Osteocyte (in vitro differentiated cells): ENCODE measurements around the gene WIZ. TPM values are rescaled to one million over a fixed set of nuclear protein-coding genes. Genes with fewer than 3 reads are reported as not detected.

Experiments used
- DNase-seq: peaks from one replicate; pipeline ENCODE4 v3.0.0; 2021; ENCODE audit warnings: mixed read lengths; ENCODE audit not compliant: unreplicated experiment; ENCODE audit errors: extremely low spot score
- H3K27ac Mint-ChIP-seq: one replicate; pipeline ENCODE4 v1.8.0; 2021; ENCODE audit warnings: mild to moderate bottlenecking, mixed read lengths; ENCODE audit not compliant: unreplicated experiment
- H3K27me3 Mint-ChIP-seq: one replicate; pipeline ENCODE4 v1.8.0; 2021; ENCODE audit warnings: mixed read lengths; ENCODE audit not compliant: unreplicated experiment
- H3K36me3 Mint-ChIP-seq: one replicate; pipeline ENCODE4 v1.8.0; 2021; ENCODE audit warnings: mixed read lengths; ENCODE audit not compliant: unreplicated experiment
- H3K4me1 Mint-ChIP-seq: one replicate; pipeline ENCODE4 v1.8.0; 2021; ENCODE audit warnings: mixed read lengths; ENCODE audit not compliant: unreplicated experiment
- H3K4me3 Mint-ChIP-seq: one replicate; pipeline ENCODE4 v1.8.0; 2021; ENCODE audit warnings: mild to moderate bottlenecking, moderate library complexity, mixed read lengths; ENCODE audit not compliant: unreplicated experiment
- H3K9me3 Mint-ChIP-seq: one replicate; pipeline ENCODE4 v1.8.0; 2021; ENCODE audit warnings: mixed read lengths; ENCODE audit not compliant: unreplicated experiment
- CTCF ChIP-seq: fragments of 200-600 bp; sonication (generic); IDR thresholded peaks from 2 replicates; pipeline ENCODE4 v1.5.0; 2021; ENCODE audit warnings: antibody characterized with exemption, mild to moderate bottlenecking, moderate library complexity
- total RNA-seq: library from RNA; stranded (reverse); gene quantifications from 2 replicates; pipeline ENCODE4 v1.2.1, GENCODE V29; 2021

Gene WIZ
- total RNA-seq, 1 donor from 2014 or later: 55.0 TPM

GRCh38 chr19:15463861-15464371 is 14.2 kb upstream of the WIZ start:
- H3K4me3 Mint-ChIP-seq: no peak overlapping the region
- DNase-seq: no peak
- no peaks in the 10 kb centered on the region for H3K36me3 Mint-ChIP-seq
- H3K9me3 Mint-ChIP-seq: no peaks in the 10 kb centered on the region
- H3K27ac Mint-ChIP-seq: no peak overlapping the region
- TF ChIP-seq CTCF: no peak
- H3K4me1 Mint-ChIP-seq: no peaks in the 10 kb centered on the region
- peaks cover 20% of the 10 kb centered on the region for H3K27me3 Mint-ChIP-seq

- no peak for DNase-seq
- Mint-ChIP-seq H3K27ac (no peak overlapping the region), H3K36me3 (no peaks in the 10 kb centered on the region), H3K27me3 (peaks cover 22% of the 10 kb centered on the region), H3K4me1 (peaks cover 3% of the 10 kb centered on the region), H3K9me3 (no peaks in the 10 kb centered on the region), H3K4me3 (no peak overlapping the region)
- TF ChIP-seq CTCF: no peak
Observed at GRCh38 chr19:15461694-15462093, 11.9 kb upstream of the WIZ start.

- no peak overlapping the region for H3K4me3 Mint-ChIP-seq
Observed at GRCh38 chr19:15457701-15458484, 8.1 kb upstream of the WIZ start.

DNA sequence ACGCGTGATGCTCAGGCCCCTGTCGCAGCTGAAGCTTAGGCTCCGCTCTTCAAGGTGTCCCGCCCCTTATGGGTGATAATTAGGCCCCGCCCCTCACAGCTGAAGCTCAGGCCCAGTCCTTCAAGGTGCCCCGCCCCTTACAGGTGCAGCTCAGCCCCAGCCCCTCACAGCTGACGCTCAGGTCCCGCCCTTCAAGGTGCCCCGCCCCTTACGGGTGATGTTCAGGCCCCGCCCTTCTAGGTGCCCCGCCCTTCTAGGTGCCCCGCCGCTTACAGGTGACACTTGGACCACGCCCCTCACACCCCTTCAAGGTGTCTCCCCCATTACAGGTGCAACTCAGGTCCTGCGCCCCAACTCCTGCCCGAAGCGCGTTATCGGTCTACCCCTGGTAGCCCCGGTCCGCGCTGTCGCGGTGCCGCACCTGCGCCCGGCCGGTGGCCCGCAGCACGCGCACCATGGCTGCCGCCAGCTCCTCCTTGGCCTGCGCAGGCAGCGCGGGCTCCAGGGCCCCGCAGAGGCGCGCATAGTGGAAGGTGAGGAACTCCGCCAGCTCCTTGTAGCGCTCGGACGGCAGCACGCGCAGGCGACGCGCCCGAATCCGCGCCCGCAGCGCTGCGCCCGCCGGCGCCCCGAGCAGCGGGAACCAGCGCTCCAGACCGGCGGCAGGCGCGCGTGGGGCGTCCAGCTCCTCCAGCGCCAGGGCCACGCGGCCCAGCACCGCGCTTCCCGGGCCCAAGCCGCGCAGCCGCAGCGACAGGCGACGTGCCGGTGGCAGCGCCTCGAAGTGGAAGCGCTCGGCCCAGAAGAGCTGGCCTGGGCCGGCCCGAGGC is 7.3 kb upstream of the WIZ start:
- Mint-ChIP-seq H3K9me3 (no peaks in the 10 kb centered on the region), H3K36me3 (no peaks in the 10 kb centered on the region), H3K4me1 (peaks cover 16% of the 10 kb centered on the region), H3K27me3 (peaks cover 33% of the 10 kb centered on the region), H3K27ac (no peak overlapping the region), H3K4me3 (no peak overlapping the region)
- no peak for TF ChIP-seq CTCF
- DNase-seq: no peak

More at GRCh38 chr19:15457701-15458484, 8.1 kb upstream of the WIZ start:
- no peak for DNase-seq
- TF ChIP-seq CTCF: no peak
- Mint-ChIP-seq H3K27me3 (peaks cover 33% of the 10 kb centered on the region), H3K4me1 (peaks cover 10% of the 10 kb centered on the region), H3K27ac (no peak overlapping the region), H3K36me3 (no peaks in the 10 kb centered on the region), H3K9me3 (no peaks in the 10 kb centered on the region)

- no peak for DNase-seq
- peaks cover 33% of the 10 kb centered on the region for H3K27me3 Mint-ChIP-seq
- no peaks in the 10 kb centered on the region for H3K9me3 Mint-ChIP-seq
- TF ChIP-seq CTCF: no peak
- no peak overlapping the region for H3K27ac Mint-ChIP-seq
- H3K4me3 Mint-ChIP-seq: no peak overlapping the region
- no peaks in the 10 kb centered on the region for H3K36me3 Mint-ChIP-seq
- H3K4me1 Mint-ChIP-seq: peaks cover 18% of the 10 kb centered on the region
Observed at GRCh38 chr19:15456441-15456840, 6.7 kb upstream of the WIZ start.
